Middle frontal gyrus (tissue), 1 donor: ENCODE data around the gene ZP1.

Experiments
- DNase-seq: peaks from one replicate; pipeline ENCODE4 v3.0.0-alpha.2; 2015; ENCODE audit warnings: low spot score; ENCODE audit errors: extremely low spot score

Gene ZP1

GRCh38 chr11:60844045-60844869, 23.1 kb upstream of the ZP1 start:
- DNase-seq, result no peak

GRCh38 chr11:60844870-60845221, 22.5 kb upstream of the ZP1 start:
- no peak for DNase-seq

- DNase-seq, result no peak
Observed at GRCh38 chr11:60845338-60845737, 22.0 kb upstream of the ZP1 start.

GRCh38 chr11:60847281-60847680, 20.1 kb upstream of the ZP1 start:
- DNase-seq, result no peak

GRCh38 chr11:60847896-60848295, 19.4 kb upstream of the ZP1 start:
- no peak for DNase-seq

GRCh38 chr11:60848714-60849151, 18.6 kb upstream of the ZP1 start:
- no peak for DNase-seq

GRCh38 chr11:60849641-60850520, 17.5 kb upstream of the ZP1 start:
- DNase-seq, result no peak

- DNase-seq, result no peak
Observed at GRCh38 chr11:60851327-60852104, 15.8 kb upstream of the ZP1 start.

- no peak for DNase-seq
Observed at GRCh38 chr11:60852117-60852981, 15.0 kb upstream of the ZP1 start.

- DNase-seq, result no peak
Observed at GRCh38 chr11:60852982-60853950, 14.1 kb upstream of the ZP1 start.

GRCh38 chr11:60854140-60854846, 13.0 kb upstream of the ZP1 start:
- no peak for DNase-seq

GRCh38 chr11:60854847-60855725, 12.3 kb upstream of the ZP1 start:
- DNase-seq, result no peak

GRCh38 chr11:60855726-60856633, 11.4 kb upstream of the ZP1 start, which contains the start of gene PTGDR2:
PTGDR2 (minus strand) TSS chr11:60855950; CDS start chr11:60853722, 2,228 bp downstream.
- DNase-seq, result no peak

- DNase-seq, result no peak
Observed at GRCh38 chr11:60857378-60858232, 9.7 kb upstream of the ZP1 start.

- no peak for DNase-seq
Observed at GRCh38 chr11:60858236-60858635, 9.1 kb upstream of the ZP1 start.
